Stimulated activated CD8-positive, alpha-beta memory T cell treated with anti-CD3 and anti-CD28 coated beads, Interleukin-4, amount 100 ng/mL, for 24 hours (primary cell): ENCODE data around the gene RABGAP1.

Experiments
- DNase-seq: peaks from one replicate; pipeline ENCODE4 v3.0.0-alpha.2; 2020; ENCODE audit warnings: low read depth

RABGAP1 gene

DNA sequence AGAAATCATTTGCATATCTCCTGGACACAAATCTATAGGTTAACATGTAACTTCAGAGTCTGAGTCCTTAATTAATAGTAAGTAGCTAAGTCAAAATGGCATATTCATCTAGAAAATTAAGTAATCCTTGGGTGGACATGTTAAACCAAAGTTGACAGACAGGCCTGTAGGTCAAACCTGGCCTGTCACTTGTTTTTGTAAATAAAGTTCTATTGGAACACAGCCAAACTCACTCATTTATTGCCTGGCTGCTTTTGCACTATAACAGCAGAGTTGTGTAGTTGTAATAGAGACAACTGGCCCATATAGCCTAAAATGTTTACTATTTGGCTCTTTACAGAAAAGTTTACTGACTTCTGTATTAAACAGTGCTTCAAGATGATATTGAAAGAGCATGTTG, 68.1 kb downstream of the RABGAP1 start:
- no peak for DNase-seq

DNA sequence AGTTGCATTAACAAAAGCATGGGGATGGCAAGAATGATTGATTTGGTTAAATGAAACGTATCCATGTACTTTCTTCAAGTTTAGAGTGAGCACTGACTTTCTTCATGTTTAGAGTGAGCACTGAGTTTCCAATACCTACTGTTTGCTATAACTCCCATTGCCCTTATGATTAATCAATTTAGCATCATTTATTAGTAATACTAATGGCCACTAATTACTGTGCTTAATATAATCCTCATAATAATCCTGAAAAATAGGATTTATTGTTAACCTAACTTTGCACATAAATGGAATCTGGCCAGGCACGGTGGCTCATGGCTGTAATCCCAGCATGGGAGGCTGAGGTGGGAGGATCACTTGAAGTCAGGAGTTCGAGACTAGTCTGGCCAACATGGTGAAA, 70.6 kb downstream of the RABGAP1 start:
- no peak for DNase-seq

DNA sequence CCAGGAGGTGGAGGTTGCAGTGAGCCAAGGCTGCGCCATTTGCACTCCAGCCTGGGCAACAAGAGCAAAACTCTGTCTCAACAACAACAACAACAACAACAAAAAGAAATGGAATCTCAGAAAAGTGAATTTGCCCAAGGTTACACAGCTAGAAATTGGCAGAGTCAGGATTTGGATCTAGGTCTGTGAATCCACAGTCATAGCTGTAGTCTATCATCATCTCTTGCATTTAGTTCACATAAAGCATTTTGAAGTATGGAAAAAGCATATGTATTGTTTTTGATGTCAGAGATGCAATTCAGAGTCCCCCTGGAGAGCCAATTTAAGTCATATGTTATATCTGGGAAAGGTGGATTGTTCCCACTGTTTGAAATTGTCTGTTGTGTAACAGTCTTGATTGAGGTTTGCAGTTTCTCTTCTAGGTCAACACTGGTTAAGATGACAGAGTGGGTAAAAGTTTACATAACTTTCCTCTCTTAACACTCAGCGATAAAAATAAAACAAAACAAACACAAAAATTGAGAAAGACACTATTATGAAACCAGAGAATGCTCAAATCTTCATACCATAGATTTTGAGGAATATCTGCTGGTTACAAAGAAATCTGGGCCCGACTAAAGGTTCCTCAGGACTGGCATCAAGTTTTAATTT, 71.2 kb downstream of the RABGAP1 start:
- no peak for DNase-seq

DNA sequence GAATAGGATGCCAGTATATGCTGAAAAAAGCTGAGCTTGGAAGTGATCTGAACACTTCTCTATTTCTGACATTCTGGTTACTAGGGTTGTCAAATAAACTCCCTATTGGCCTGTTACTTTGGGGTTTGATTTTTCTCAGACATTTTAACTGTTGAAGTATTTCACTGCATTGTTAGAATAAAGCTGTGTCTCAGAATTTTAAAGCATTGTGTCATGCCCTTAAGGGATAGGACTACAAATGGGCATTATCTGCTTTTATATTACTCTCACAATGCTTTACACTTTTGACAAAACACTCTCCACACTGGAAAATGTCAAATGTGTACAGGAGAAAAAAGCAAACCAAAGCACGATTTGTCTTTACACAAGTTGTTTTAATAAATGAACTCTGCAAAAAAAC, 75.8 kb downstream of the RABGAP1 start:
- DNase-seq: no peak

DNA sequence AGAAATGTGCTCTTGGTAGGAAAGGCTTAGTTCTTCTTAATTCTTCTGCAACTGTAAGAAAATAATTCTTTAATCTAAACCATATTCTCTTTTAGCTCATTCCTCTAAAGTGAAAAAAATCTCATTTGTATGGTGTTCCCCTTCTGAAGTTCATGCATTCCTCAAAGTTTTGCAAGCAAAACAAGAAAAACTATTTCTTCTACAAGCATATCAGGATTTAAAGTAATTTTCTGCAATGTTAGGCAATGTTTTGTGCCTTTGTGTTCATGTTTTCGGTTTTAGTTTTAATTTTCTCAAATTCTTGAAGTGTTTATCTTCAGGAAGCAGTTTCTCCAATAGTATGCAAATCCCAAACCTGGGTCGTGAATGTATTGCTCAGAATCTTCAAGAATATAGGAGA, 80.0 kb downstream of the RABGAP1 start:
- no peak for DNase-seq

DNA sequence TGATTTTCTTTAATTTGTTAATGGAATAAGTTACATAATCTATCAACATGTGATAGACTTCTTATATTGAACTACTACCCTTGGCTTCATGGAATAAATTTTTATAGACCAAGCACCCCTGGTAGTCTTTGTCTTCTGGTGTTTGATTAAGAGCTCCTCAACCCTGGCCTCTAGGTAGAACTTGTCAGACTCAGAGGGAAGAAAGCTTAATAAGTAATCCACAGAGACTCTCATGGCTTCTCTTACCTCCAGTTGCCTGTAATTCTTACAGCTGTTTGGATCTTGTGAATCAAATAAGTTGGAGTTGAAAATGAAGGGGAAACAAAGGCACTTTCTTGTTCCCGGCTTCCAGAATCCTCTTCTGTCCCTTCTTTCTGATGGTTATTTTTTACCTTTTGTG, 85.6 kb downstream of the RABGAP1 start:
- DNase-seq: no peak

DNA sequence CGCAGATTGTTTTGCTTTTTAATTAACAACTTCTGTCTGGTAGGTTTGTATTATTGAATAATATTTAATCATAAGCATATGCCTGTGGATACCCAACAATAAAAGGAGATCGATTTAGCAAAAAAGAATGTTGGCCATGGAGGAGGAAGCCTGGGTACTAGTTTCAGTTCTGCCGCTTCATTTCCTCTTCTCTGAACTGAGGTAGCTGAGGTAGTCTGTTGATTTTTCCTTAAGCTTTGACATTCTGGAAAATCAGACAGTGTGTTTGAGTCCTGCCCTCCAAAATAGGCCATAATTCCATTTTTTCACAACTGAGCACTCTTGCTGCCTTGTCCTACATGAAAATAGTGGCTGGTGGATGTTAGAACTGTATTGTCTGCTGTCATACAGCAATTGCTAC, 86.7 kb downstream of the RABGAP1 start:
- DNase-seq: no peak

DNA sequence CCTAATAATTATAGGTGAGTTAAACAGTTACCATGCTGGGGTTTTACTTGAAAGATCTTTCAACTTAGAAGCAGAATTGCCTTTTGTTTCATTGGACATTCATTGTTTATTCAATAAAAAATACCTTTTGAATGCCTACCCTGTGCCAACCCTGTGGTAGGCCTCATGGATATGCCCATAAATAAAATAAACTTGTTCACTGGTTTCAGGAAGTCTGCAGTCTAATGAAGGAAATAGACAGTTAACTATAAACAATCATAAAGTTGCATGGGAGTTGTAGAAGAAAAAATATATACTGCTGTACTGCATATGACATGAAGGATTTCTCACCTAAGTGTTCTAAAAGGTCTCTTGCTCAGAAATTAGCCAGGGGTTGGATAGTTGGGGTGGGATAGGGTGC, 87.3 kb downstream of the RABGAP1 start:
- DNase-seq: no peak

DNA sequence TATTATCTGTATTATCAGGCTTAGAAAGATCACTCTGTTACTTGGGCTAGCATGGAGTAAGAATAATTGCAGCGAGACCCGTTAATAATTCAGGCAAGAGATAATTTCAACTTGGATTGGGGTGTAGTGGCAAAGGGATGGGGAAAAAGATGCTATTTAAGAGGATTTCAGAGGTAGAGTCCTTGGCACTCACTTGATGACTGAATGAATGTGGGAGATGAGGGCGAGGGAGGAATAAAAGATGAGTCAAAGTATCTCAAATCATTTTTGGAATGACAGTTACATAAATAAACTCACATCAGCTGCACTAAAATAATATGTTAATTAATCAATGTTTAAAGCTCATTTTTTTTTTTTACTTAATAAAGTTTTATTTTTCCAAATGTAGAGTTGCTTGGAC, 88.2 kb downstream of the RABGAP1 start:
- no peak for DNase-seq

DNA sequence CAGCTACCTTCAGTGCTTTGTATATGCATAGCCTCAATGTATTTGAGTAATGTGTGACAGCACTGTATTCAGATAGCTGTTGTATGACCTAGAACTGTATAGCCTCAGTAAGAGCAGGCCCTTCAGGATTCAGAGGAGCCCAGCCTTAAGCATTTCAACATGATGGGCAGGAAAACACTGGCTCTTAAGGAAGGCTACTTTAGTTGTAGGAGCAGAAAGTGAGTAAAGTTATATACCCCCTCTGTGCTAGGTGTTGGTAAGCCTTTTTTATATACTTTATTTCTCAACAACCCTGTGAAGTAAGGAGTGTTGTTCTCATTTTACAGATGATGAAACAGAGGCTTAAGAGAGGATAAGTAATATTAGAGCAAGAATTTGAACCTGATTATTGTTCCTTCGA, 91.1 kb downstream of the RABGAP1 start:
- DNase-seq: no peak

DNA sequence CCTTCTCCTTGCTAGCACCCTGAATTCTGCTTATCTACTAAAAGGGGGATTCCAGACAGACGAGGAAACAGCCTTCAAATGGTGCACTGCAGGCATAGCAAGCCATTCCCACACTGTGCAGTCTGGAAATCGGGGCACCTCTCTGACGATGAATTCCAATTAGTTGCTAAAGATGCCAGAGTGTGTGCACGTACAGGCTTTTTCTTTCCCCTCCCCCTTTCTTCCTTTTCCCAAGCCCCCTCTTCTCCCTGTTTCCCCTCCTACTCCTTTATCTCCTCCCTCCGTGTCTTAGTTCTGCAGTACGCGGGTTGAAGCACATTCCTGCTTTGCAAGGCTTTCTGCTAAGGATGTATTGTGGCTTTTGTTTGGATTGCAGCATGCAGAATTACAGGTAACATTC, 92.5 kb downstream of the RABGAP1 start, which contains the start of gene GPR21:
TSS of gene GPR21 (plus strand) at position 316 of the 400 bp plus-strand sequence. CDS start 900 bp downstream, outside the sequence.
- DNase-seq: no peak

DNA sequence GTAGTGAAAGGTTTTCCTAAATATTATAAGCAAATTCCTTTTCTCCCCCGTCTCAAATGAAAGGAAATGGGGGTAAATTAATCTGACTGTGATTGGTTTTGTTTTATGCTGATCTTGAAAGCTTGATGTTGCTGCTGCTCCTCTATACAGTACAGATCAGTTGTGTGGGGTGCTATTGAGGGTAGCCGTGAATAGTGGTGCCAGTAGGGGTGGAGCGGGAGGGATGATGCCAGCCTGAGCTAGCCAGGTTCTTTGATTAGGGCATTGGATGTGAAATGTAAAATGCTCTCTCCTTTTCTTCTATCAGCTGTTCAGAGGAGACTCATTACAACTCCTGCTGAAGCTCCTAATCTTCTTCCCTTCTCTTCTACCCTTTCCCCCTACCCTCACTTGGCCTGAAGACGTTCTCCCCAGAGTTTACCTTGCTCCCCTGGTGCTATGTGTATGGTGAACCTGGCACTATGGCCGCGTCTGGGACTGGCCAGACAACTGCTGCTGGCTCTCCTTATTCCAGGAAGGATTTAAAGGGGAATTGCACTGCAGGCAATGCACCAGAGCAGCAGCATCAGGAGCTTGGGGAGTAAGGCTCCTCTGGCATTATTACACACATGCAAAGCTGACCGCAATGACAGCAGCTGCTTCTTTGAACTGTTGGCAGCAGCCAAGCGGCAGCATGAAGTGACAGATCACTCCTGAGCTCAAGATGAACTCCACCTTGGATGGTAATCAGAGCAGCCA, 93.2 kb downstream of the RABGAP1 start:
- no peak for DNase-seq

DNA sequence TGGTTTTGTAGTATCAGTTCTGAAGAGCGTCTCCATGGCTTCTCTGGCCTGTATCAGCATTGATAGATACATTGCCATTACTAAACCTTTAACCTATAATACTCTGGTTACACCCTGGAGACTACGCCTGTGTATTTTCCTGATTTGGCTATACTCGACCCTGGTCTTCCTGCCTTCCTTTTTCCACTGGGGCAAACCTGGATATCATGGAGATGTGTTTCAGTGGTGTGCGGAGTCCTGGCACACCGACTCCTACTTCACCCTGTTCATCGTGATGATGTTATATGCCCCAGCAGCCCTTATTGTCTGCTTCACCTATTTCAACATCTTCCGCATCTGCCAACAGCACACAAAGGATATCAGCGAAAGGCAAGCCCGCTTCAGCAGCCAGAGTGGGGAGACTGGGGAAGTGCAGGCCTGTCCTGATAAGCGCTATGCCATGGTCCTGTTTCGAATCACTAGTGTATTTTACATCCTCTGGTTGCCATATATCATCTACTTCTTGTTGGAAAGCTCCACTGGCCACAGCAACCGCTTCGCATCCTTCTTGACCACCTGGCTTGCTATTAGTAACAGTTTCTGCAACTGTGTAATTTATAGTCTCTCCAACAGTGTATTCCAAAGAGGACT, 94.2 kb downstream of the RABGAP1 start:
- no peak for DNase-seq

DNA sequence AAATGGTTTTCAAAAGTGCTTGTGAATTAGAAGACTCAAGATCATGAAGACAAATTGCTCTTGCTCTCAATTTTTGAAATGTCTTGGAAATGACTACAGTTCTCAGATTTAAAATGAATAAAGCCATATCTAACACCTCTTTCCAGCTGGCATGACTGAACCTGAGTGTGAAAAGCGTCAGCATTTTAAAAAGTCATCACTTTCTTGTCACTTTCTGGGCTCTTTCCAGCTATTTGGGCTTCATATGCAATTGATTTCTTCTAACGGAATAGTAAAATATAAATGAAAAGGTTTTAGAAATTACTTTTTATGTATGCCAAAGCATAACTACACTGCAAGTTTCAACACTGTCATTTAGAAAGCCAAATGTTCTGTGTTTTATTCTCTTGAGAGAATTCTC, 95.0 kb downstream of the RABGAP1 start:
- no peak for DNase-seq

DNA sequence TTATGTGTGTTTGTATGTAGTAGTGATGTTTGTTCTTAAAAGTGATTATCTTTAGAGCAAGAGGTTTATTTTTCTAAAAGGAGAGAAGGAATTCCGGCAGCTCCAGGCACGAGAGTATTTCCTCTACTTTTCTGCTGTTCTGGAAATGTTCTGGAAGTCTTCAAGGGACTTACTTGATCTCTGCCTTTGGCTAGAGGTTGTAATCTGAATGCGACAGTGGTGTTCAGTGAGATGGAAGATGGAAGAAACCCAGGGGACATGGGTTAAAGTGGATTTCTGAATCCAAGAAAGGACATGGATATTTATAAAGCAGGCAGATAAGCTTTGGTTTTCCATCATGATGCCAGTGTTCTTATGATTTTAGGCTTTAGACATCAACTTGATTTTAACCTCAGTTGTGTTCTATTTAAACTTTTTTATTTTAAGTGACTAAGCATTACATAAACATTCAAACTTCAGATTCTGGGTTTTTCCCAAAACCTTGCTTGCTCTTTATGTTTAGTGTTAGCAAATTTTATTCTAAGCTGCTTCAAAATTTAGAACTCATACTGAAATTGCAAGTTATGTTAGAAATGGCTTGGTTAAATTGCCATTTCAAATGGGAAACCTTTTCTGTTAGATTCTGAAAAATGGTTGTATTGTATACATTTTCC, 96.2 kb downstream of the RABGAP1 start:
- no peak for DNase-seq

DNA sequence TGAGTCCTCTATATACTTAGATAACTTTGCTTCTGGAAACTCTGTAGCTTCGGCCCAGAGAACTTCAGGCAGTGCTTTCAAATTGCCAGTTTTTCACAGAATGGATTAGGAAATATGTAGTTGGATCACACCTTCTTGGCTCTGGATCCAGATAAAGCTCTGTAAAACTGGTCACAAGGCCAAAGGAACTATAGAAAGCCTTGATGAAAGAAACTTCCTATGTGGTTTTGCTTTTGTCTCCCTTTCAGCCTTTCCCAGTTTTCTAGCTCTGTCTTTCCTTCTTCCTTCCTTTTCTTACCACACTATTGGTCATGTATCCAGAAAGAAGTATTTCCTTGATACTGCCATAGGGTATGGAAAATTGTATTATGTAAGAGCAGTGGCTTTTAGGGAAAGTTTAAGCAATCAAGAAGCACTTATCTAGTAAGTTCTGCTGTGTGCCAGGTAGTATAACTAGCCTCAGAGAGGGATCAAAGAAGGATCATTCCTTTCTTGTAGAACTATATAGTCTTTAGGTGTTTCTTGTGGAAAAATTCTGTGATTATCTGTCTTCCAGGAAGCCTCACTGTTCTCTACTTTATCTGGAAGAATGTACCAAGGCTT, 98.9 kb downstream of the RABGAP1 start:
- no peak for DNase-seq

DNA sequence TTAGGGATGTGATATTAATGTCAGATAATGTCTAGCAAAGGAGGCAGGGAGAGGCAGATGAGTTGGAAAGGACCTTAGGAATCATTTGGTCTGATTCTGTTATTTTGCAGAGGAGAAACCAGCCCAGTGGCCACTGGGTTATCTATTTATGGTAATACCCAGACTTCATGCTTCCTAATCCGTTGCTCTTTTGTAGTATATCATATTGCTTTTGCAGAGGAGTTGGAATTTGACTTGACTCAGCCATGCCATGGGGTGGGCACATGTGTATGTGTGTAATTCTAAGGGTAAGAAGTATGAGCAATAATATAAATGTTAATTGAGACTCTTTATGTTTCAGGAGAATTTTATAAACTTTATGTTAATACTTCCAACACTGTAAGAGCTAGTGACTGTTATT, 100.0 kb downstream of the RABGAP1 start:
- DNase-seq: no peak

DNA sequence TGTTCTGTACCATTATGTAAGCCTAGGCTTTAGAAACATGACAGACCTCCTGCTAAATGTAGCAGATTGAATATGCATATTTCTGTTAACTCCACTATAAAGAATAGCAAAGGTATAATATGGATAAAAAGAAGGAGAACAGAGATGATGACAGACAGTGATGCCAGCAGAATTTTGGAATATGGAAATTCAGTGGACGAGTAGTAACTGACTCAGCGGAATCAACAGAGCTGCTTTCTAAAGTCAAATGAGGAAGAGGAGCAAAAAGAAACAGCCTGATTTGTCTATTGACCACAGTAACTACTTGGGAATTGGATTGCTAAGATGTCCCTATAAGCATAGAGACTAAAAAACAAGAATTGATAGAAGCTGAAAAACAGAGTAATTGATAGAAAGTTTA, 100.7 kb downstream of the RABGAP1 start:
- DNase-seq: no peak

DNA sequence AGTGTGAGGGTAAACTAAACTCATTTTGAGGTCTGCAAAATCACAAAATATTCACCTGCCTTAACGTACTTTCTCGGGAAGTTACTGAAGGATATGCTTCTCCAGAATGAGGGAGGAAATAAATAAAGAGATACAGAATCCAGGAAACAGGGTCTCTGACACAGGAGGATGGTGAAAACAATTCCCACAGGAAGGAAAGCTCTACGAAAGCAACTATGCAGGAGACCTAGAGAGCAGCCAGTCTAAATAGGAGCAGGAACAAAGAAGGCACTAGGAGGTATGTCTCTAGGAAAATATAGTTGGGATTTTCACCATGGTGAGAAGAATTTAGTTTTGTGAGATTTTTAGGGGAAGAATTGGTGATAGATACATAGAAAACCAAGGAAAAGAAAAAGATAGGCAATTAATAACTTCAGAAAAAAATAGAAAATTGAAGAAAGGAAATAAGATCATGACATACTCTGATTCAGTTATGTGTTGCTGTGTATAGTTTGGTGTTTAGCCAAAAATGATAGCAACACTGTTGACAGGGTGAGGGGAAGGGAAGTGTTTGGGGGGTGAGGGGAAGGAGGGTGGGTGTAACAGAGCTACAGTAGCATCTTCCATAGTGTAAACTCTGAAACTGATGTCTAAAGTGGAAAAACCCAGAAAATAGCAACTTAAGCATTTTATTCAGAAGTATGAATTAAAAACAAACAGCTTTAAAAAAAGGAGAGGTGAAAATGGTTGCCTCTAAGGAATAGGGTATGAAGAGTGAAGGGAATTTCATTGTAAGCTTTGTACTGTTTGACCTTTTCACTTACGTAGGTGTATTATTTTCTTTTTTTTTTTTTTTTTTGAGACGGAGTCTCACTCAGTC, 102.5 kb downstream of the RABGAP1 start:
- DNase-seq: no peak

DNA sequence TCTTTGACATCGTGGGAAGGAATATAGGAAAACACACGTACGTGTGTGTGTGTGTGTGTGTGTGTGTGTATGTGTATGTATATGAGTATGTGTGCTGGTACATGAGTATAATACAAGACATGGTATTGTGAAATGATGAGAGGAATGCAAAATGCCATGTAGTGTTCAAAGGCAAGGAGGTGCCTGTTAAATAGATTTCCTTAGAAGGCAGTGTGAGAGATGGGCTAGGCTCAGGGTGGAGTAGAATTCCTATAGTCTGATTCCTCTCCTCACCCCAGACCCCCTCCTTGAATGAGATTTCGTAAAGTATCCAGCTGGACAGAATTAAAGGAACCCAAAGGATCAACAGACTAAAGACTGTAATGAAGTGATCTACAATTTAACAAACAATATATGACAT, 103.8 kb downstream of the RABGAP1 start:
- DNase-seq: no peak

DNA sequence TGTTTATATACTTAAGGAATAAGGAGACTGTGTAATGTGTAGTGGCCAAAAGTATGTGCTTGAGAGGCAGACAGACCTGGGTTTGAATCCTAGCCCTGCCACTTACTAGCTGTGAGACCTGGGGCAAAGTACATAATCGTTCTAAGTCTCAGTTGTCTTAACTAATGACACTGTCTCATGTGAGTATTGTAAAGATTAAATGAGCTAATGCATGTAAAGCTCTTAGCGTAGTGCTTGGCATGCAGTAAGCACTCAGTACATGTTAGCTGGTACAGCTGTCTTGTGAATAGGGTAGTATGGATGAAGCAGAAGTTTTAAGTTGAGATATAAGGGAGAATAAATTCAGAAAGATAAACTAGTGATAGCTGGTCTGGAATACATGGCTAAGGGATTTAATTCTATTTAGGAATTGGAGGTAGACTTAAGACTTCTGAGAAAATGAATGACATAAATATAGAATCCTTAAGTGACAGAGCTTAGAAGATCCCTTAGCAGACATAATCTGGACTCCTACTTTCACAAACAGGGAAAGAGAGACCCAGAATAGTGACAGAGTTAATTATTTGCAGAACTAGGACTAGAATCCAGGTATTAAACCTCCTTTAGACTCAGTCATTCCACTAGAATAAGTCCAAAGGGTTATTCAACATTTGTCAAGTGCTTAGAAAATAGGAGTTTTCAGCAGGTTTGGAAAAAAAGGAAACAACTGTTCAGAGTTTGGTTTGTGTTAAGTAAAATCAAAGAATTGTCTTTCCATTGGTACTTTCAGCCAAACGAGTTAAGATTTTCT, 105.8 kb downstream of the RABGAP1 start:
- no peak for DNase-seq
